GM12878 (cell line): ENCODE results near the gene SMG6. TPM values are rescaled to one million over a fixed set of nuclear protein-coding genes. Genes with fewer than 3 reads are reported as not detected.

ENCODE experiments used
- ATF2 ChIP-seq: IDR thresholded peaks from 2 replicates; pipeline ENCODE4 v1.6.1; 2012; ENCODE audit warnings: low read length, inconsistent platforms
- BACH1 ChIP-seq: fragments of 450-650 bp; IDR thresholded peaks from 2 replicates; pipeline ENCODE4 v1.6.1; 2017; ENCODE audit warnings: mild to moderate bottlenecking, borderline replicate concordance
- BCL11A ChIP-seq: IDR thresholded peaks from 2 replicates; pipeline ENCODE4 v1.6.1; 2011; ENCODE audit warnings: low read depth, low read length
- EP300 ChIP-seq, 2 experiments: fragments of 150-350 bp in 1 of 2; IDR thresholded peaks; 2 replicates each; pipeline ENCODE4 v1.6.1; 2011 to 2012; ENCODE audit warnings: low read depth in 2 of 2, low read length in 2 of 2, borderline replicate concordance in 1 of 2, improper control_type of control experiment in 1 of 2, inconsistent platforms in 1 of 2; ENCODE audit not compliant: control insufficient read depth in 1 of 2
- FOS ChIP-seq: IDR thresholded peaks from 3 replicates; pipeline ENCODE4 v1.6.1; 2011; ENCODE audit warnings: borderline replicate concordance; ENCODE audit not compliant: insufficient read length; ENCODE audit errors: extremely low read depth
- HDGF ChIP-seq: fragments of 450-650 bp; IDR thresholded peaks from 2 replicates; pipeline ENCODE4 v1.6.1; 2016; ENCODE audit warnings: antibody characterized with exemption
- JUND ChIP-seq: IDR thresholded peaks from 2 replicates; pipeline ENCODE4 v1.6.1; 2012; ENCODE audit warnings: low read depth, mild to moderate bottlenecking, low read length, improper control_type of control experiment, moderate library complexity
- LARP7 ChIP-seq: fragments of 450-650 bp; IDR thresholded peaks from 2 replicates; pipeline ENCODE4 v1.6.1; 2017; ENCODE audit warnings: mild to moderate bottlenecking
- MEF2B ChIP-seq: fragments of 450-650 bp; IDR thresholded peaks from 2 replicates; pipeline ENCODE4 v1.6.1; 2018; ENCODE audit warnings: mild to moderate bottlenecking, moderate library complexity; ENCODE audit not compliant: partially characterized antibody, poor library complexity, severe bottlenecking
- MTA3 ChIP-seq: IDR thresholded peaks from 2 replicates; pipeline ENCODE4 v1.6.1; 2012; ENCODE audit warnings: low read length, inconsistent platforms, borderline replicate concordance
- POLR2AphosphoS2 ChIP-seq: IDR thresholded peaks from 2 replicates; pipeline ENCODE4 v1.6.1; 2011; ENCODE audit warnings: low read depth, mild to moderate bottlenecking, low read length, improper control_type of control experiment, moderate library complexity
- RBBP5 ChIP-seq: fragments of 200-600 bp; sonication (generic); conservative IDR thresholded peaks from 2 replicates; pipeline ENCODE4 v1.6.1; 2016
- REST ChIP-seq: IDR thresholded peaks from 2 replicates; pipeline ENCODE4 v1.6.1; 2012; ENCODE audit warnings: mild to moderate bottlenecking, low read depth, low read length
- SREBF2 ChIP-seq: IDR thresholded peaks from 2 replicates; pipeline ENCODE4 v1.6.1; 2012; ENCODE audit warnings: mild to moderate bottlenecking, low read length
- SRF ChIP-seq, 2 experiments: IDR thresholded peaks; 2 replicates each; pipeline ENCODE4 v1.6.1; 2011; ENCODE audit warnings: low read depth in 2 of 2, low read length in 2 of 2, mild to moderate bottlenecking in 1 of 2, moderate library complexity in 1 of 2
- STAT1 ChIP-seq: fragments of 450-650 bp; conservative IDR thresholded peaks from 2 replicates; pipeline ENCODE4 v1.6.1; 2014; ENCODE audit warnings: antibody characterized with exemption, mild to moderate bottlenecking
- TCF7 ChIP-seq: IDR thresholded peaks from 2 replicates; pipeline ENCODE4 v1.6.1; 2014; ENCODE audit warnings: antibody characterized with exemption, borderline replicate concordance
- WRNIP1 ChIP-seq: IDR thresholded peaks from 2 replicates; pipeline ENCODE4 v1.6.1; 2011; ENCODE audit warnings: low read depth, low read length, improper control_type of control experiment, borderline replicate concordance
- ZBTB40 ChIP-seq: fragments of 450-650 bp; IDR thresholded peaks from 2 replicates; pipeline ENCODE4 v1.6.1; 2016; ENCODE audit warnings: mild to moderate bottlenecking, moderate library complexity, borderline replicate concordance
- ZNF207 ChIP-seq: fragments of 450-650 bp; IDR thresholded peaks from 2 replicates; pipeline ENCODE4 v1.6.1; 2014; ENCODE audit warnings: antibody characterized with exemption, mild to moderate bottlenecking, borderline replicate concordance
- ZNF24 ChIP-seq: fragments of 450-650 bp; IDR thresholded peaks from 2 replicates; pipeline ENCODE4 v1.6.1; 2017; ENCODE audit warnings: antibody characterized with exemption, mild to moderate bottlenecking
- polyA plus RNA-seq, 11 experiments: library from polyadenylated mRNA; depleted of rRNA in 4 of 11; unstranded in 6 of 11; stranded (reverse) in 5 of 11; fragments of >200 nt; fragmentation: Nextera tagmentation in 4 of 11; fragmentation: Illumina TruSeq in 1 of 11; extraction: Ambion mirVana in 4 of 11; extraction: Trizol in 1 of 11; gene quantifications; 1 replicate in 1 of 11; 2 replicates in 10 of 11; pipeline versions ENCODE4 v1.2.1 to v1.2.3, GENCODE V29; 2011 to 2016; ENCODE audit warnings: inconsistent platforms in 2 of 11, missing spikeins in 2 of 11, low read depth in 1 of 11
- total RNA-seq, 4 experiments: library from RNA; depleted of rRNA in 3 of 4; stranded (reverse); fragments of >200 nt in 3 of 4; fragmentation: Illumina TruSeq in 1 of 4; extraction: Trizol in 1 of 4; gene quantifications; 2 replicates each; pipeline versions ENCODE4 v1.2.1 to v1.2.3, GENCODE V29; 2013 to 2021

SMG6 gene
- total and polyA plus RNA-seq, 10 of the 15 experiments (the other 5 are each of a cell fraction or from before 2014, with no cell fraction given), result 0.58 to 28.7 (median 15.7) TPM

GRCh38 chr17:2266045-2266864 is 37.3 kb downstream of the SMG6 start (continued):
- TF ChIP-seq FOS, result no peak
- no peak for TF ChIP-seq POLR2AphosphoS2
- TF ChIP-seq JUND, result no peak
- no peak for TF ChIP-seq HDGF
- no peak for TF ChIP-seq ZNF24
- TF ChIP-seq ZNF207, result no peak
- peak; percentile 29; the same call in 1 of the 2 replicates for TF ChIP-seq RBBP5
- TF ChIP-seq ATF2, result peak; percentile 89
- peak; percentile 30; the same call in 1 of the 2 replicates for TF ChIP-seq BACH1
- no peak for TF ChIP-seq SREBF2
- peak; percentile 68 for TF ChIP-seq BCL11A
- TF ChIP-seq MEF2B, result peak; percentile 94
- peak; percentile 46; the same call in 1 of the 2 replicates for TF ChIP-seq TCF7
- 0 out of 2 replicates have a peak, but pooled peaks have one; percentile 71 for TF ChIP-seq WRNIP1
- no peak for TF ChIP-seq STAT1
- TF ChIP-seq EP300 (IDR thresholded peaks at IDR 0.05; ENCODE audit: borderline replicate concordance in 1 of 2, control insufficient read depth in 1 of 2, low read depth in 2 of 2, low read length in 2 of 2), result peak; percentile 58 to 87; a peak in 3 of 4 replicates
- TF ChIP-seq MTA3, result peak; percentile 73; the same call in 1 of the 2 replicates
- no peak for TF ChIP-seq REST
- no peak for TF ChIP-seq LARP7
- TF ChIP-seq ZBTB40, result peak; percentile 34; the same call in 1 of the 2 replicates
- TF ChIP-seq SRF (IDR thresholded peaks at IDR 0.05; ENCODE audit: low read depth in 2 of 2, low read length in 2 of 2), result no peak
